NB4 (cell line): ENCODE measurements around the gene COA6.

Experiments
- CTCF ChIP-seq: IDR thresholded peaks from one replicate; pipeline ENCODE4 v1.5.1; 2012; ENCODE audit warnings: low read depth, low read length
- POLR2A ChIP-seq: IDR thresholded peaks from 2 replicates; pipeline ENCODE4 v1.6.1; 2011; ENCODE audit warnings: mild to moderate bottlenecking; ENCODE audit not compliant: insufficient read length; ENCODE audit errors: extremely low read depth
- TF ChIP-seq, protein P1 (sequence below): IDR thresholded peaks from 2 replicates; pipeline ENCODE4 v1.6.1; 2011; ENCODE audit warnings: low read depth, low read length

DNA sequence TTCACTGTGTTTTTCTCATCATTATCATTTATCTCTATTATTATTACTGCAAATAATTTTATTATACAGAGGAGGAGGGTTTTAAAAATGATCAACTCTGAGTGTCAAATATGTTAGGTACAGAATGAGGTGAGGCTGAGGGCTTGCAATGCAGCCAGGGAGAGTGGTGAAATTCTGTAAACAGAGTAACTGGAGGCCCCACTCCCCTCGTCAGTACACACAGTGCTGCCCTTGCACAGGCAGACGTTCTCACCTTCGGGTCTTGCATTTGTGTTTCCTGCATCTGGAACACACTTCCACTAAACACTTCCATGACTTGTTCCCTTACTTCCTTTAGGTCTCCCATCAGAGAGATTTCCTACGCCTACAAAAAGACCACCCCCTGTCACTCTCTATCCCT is 24.3 kb upstream of the COA6 start:
- TF ChIP-seq CTCF (no peak), POLR2A (no peak)
- TF ChIP-seq, protein P1, sequence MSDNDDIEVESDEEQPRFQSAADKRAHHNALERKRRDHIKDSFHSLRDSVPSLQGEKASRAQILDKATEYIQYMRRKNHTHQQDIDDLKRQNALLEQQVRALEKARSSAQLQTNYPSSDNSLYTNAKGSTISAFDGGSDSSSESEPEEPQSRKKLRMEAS: no peak
